CD4-positive, alpha-beta T cell (primary cell): ENCODE results near the gene GFPT2. TPM values are rescaled to one million over a fixed set of nuclear protein-coding genes. Genes with fewer than 3 reads are reported as not detected.

Experiments
- ATAC-seq: fragments of 200-7000 bp; cut with Tn5 transposase; one replicate; pipeline ENCODE4 v1.10.0; 2022; ENCODE audit warnings: mild to moderate bottlenecking; ENCODE audit not compliant: poor library complexity
- CTCF ChIA-PET: fragments of 350-600 bp; sonication (Branson Sonifier 250); formaldehyde crosslinking; loops from one replicate; lab custom pipeline; 2021; ENCODE audit warnings: antibody characterized with exemption, inconsistent platforms; lab: Charles Lee
- POLR2A ChIA-PET: fragments of 350-600 bp; sonication (Branson Sonifier 250); formaldehyde crosslinking; loops from one replicate; lab custom pipeline; 2021; ENCODE audit warnings: antibody characterized with exemption, inconsistent platforms; lab: Charles Lee
- DNase-seq, 14 experiments: peaks; one replicate each; pipeline ENCODE4 v3.0.0-alpha.2; 2013 to 2020; ENCODE audit warnings: mixed read lengths in 2 of 14
- H3K27ac ChIP-seq, 2 donors: one replicate each; pipeline versions ENCODE4 v1.5.1 to v1.7.0; 2013; ENCODE audit warnings: low read length in 2 of 2, low read depth in 1 of 2, mild to moderate bottlenecking in 1 of 2
- H3K27me3 ChIP-seq, 2 experiments: 1 replicate in 1 of 2; 2 replicates in 1 of 2; pipeline versions ENCODE4 v1.6.1 to v1.7.0; 2013; ENCODE audit warnings: low read length in 2 of 2, control low read depth in 1 of 2, mild to moderate bottlenecking in 1 of 2, moderate library complexity in 1 of 2; ENCODE audit not compliant: insufficient read depth in 2 of 2, control insufficient read depth in 1 of 2
- H3K36me3 ChIP-seq: one replicate; pipeline ENCODE4 v1.6.1; 2013; ENCODE audit warnings: low read length, control low read depth; ENCODE audit not compliant: insufficient read depth
- H3K4me1 ChIP-seq: one replicate; pipeline ENCODE4 v1.6.1; 2013; ENCODE audit warnings: low read length, control low read depth; ENCODE audit not compliant: insufficient read depth
- H3K4me3 ChIP-seq: one replicate; pipeline ENCODE4 v1.5.1; 2013; ENCODE audit warnings: mild to moderate bottlenecking, low read length, moderate library complexity
- H3K9me3 ChIP-seq, 2 experiments: 1 replicate in 1 of 2; 2 replicates in 1 of 2; pipeline versions ENCODE4 v1.6.1 to v1.7.0; 2013; ENCODE audit warnings: low read length in 2 of 2, mild to moderate bottlenecking in 2 of 2, control low read depth in 1 of 2, moderate library complexity in 1 of 2; ENCODE audit not compliant: control insufficient read depth in 1 of 2, insufficient read depth in 1 of 2
- H3K27ac Mint-ChIP-seq: one replicate; pipeline ENCODE4 v1.8.0; 2020; ENCODE audit warnings: mixed read lengths
- H3K27me3 Mint-ChIP-seq: one replicate; pipeline ENCODE4 v1.8.0; 2021; ENCODE audit warnings: mixed read lengths
- H3K36me3 Mint-ChIP-seq: one replicate; pipeline ENCODE4 v1.8.0; 2021; ENCODE audit warnings: low read depth, mixed read lengths
- H3K4me1 Mint-ChIP-seq: one replicate; pipeline ENCODE4 v1.8.0; 2021; ENCODE audit warnings: low read depth, mixed read lengths
- H3K4me3 Mint-ChIP-seq: one replicate; pipeline ENCODE4 v1.8.0; 2020; ENCODE audit warnings: mild to moderate bottlenecking, mixed read lengths
- H3K9me3 Mint-ChIP-seq: one replicate; pipeline ENCODE4 v1.8.0; 2020; ENCODE audit warnings: mixed read lengths
- intact Hi-C, 2 experiments: fragments of 100-400 bp; cut with DNase I in 1 of 2; cut with micrococcal nuclease in 1 of 2; formaldehyde crosslinking; loops; one replicate each; pipeline versions ENCODE4 v1.15.1 to v1.9.0; 2023 to 2025; cut with DNase I, micrococcal nuclease
- total RNA-seq, 174 experiments: library from RNA in 2 of 174; stranded (reverse) in 2 of 174; gene quantifications; one replicate each; pipeline ENCODE4 v1.2.3 and lab custom pipeline; 2021 to 2026
- TF ChIP-seq, protein P1 (sequence below): fragments of 200-600 bp; IDR thresholded peaks from one replicate; pipeline ENCODE4 v1.8.0; 2022; ENCODE audit warnings: antibody characterized with exemption, mild to moderate bottlenecking

Gene GFPT2
- total RNA-seq, 2 experiments from 2014 or later, result 1.1 to 1.5 TPM

DNA sequence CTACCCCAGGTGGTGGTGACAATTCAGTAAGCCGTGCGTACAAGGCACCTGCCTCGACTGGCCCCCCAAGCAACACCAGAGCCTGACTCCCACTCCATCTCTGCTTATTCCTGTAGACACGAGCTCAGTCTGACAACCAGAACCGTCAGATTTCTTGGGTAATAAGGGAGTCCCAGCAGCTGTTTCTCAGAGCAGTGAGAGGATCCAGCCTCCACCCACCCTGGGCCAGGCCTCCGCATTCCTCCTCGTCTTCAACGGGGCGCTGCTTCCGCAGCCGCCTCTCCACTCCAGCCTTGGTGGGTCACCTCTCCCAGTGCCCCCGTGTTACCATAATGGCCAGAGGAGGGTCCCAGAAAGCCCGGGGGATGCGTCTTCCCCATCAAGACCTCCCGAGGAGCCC is 27.7 kb upstream of the GFPT2 start:
- POLR2A ChIA-PET, result no interaction called here
- Histone ChIP-seq H3K9me3 (peaks cover 0 to 10% of the 10 kb centered on the region in 2 experiments), H3K36me3 (no peaks in the 10 kb centered on the region), H3K27me3 (no peaks in the 10 kb centered on the region), H3K4me3 (no peak overlapping the region), H3K27ac (no peak overlapping the region), H3K4me1 (no peaks in the 10 kb centered on the region)
- H3K36me3 Mint-ChIP-seq, result no peaks in the 10 kb centered on the region
- no peaks in the 10 kb centered on the region for H3K4me1 Mint-ChIP-seq
- CTCF ChIA-PET, result no interaction called here
- intact Hi-C loops, result no loop called here
- TF ChIP-seq, protein P1, sequence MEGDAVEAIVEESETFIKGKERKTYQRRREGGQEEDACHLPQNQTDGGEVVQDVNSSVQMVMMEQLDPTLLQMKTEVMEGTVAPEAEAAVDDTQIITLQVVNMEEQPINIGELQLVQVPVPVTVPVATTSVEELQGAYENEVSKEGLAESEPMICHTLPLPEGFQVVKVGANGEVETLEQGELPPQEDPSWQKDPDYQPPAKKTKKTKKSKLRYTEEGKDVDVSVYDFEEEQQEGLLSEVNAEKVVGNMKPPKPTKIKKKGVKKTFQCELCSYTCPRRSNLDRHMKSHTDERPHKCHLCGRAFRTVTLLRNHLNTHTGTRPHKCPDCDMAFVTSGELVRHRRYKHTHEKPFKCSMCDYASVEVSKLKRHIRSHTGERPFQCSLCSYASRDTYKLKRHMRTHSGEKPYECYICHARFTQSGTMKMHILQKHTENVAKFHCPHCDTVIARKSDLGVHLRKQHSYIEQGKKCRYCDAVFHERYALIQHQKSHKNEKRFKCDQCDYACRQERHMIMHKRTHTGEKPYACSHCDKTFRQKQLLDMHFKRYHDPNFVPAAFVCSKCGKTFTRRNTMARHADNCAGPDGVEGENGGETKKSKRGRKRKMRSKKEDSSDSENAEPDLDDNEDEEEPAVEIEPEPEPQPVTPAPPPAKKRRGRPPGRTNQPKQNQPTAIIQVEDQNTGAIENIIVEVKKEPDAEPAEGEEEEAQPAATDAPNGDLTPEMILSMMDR, result no peak
- H3K9me3 Mint-ChIP-seq, result no peaks in the 10 kb centered on the region
- ATAC-seq (no peak), DNase-seq (no peak)
- H3K27me3 Mint-ChIP-seq, result peaks cover 7% of the 10 kb centered on the region
- no peak overlapping the region for H3K27ac Mint-ChIP-seq
- H3K4me3 Mint-ChIP-seq, result no peak overlapping the region

DNA sequence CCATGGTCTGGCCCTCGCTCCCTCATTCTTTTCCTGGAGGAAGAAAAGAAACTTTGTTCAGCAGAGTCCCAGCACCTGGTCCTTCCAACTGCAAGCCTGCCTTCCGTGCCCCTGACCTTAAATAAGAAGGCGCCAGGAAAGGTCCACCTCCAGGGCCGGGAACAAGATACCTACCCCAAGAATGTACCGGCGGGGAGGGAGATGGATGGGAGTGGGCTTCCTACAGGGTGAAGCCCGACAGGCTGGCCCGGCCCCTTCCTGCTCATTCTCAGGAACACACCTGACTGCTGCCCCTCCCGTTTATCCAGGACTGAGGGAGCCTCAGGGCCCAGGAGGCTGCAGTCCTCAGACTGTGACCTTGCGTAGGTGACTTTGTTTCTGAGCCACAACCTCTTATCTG is 27.3 kb upstream of the GFPT2 start:
- Histone ChIP-seq H3K4me3 (no peak overlapping the region), H3K27me3 (no peaks in the 10 kb centered on the region), H3K9me3 (peaks cover 0 to 10% of the 10 kb centered on the region in 2 experiments), H3K36me3 (no peaks in the 10 kb centered on the region), H3K27ac (no peak overlapping the region), H3K4me1 (no peaks in the 10 kb centered on the region)
- POLR2A ChIA-PET, result no interaction called here
- no peaks in the 10 kb centered on the region for H3K9me3 Mint-ChIP-seq
- CTCF ChIA-PET, result no interaction called here
- intact Hi-C loops, result no loop called here
- no peak overlapping the region for H3K4me3 Mint-ChIP-seq
- TF ChIP-seq, protein P1, result no peak
- peaks cover 3% of the 10 kb centered on the region for H3K27me3 Mint-ChIP-seq
- no peak overlapping the region for H3K27ac Mint-ChIP-seq
- H3K36me3 Mint-ChIP-seq, result no peaks in the 10 kb centered on the region
- no peaks in the 10 kb centered on the region for H3K4me1 Mint-ChIP-seq
- DNase-seq (no peak), ATAC-seq (no peak)

DNA sequence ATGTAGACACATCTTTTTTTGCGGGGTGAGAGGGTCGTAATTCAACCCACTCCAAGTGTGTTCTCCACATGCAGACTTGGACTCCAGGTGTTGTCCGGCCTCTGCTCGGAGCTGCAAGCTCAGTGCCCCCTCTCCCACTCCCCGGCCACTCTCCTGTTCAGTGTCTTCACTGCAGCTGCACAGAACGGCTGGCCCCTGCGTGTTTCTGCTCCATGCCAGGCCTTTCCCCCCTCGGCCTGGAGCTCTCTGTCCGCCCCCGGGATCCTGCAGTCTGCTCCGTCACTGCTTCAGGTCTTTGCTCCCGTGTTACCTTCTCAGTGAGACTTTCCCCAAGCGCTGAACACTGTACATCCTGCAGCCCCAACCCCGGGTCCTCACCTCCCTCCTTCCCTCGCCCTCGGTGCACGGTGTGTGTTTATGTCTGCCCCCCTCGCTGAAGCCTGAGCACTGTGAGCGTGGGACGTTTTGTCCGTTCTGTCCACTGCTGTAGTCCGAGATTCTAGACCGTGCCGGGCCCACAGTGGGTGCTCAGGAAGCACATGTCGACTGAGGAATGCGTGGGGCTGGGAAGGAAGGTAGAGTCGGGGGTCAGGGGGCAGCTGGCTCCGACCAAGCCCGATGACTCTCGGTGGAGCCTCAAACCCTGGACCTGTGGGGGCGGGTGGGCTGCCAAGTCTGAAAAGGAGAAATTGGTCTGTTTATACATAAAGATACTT is 26.4 kb upstream of the GFPT2 start:
- no peaks in the 10 kb centered on the region for H3K36me3 Mint-ChIP-seq
- H3K4me3 ChIP-seq, result no peak overlapping the region
- peaks cover 0 to 10% of the 10 kb centered on the region in 2 experiments for H3K9me3 ChIP-seq
- H3K4me3 Mint-ChIP-seq, result no peak overlapping the region
- no peaks in the 10 kb centered on the region for H3K4me1 ChIP-seq
- no peaks in the 10 kb centered on the region for H3K36me3 ChIP-seq
- ATAC-seq (no peak), DNase-seq (no peak)
- no peaks in the 10 kb centered on the region for H3K27me3 ChIP-seq
- CTCF ChIA-PET, result no interaction called here
- H3K27ac Mint-ChIP-seq, result no peak overlapping the region
- H3K9me3 Mint-ChIP-seq, result no peaks in the 10 kb centered on the region
- H3K27me3 Mint-ChIP-seq, result no peaks in the 10 kb centered on the region
- H3K4me1 Mint-ChIP-seq, result no peaks in the 10 kb centered on the region
- POLR2A ChIA-PET, result no interaction called here
- H3K27ac ChIP-seq, result no peak overlapping the region
- TF ChIP-seq, protein P1, result no peak
- intact Hi-C loops, result no loop called here
